Peyer's patch (tissue), 4 donors: ENCODE results near the gene KCNQ1. TPM values are rescaled to one million over a fixed set of nuclear protein-coding genes. Genes with fewer than 3 reads are reported as not detected.
A peak's percentile ranks its signal among the peaks of the same experiment; 100 is the strongest.

Experiments
- DNase-seq, 3 donors: peaks; one replicate each; pipeline ENCODE4 v3.0.0-alpha.2; 2017 to 2019
- H3K27ac ChIP-seq, 4 donors: fragments of 200-600 bp; sonication (generic); one replicate each; pipeline ENCODE4 v1.5.1; 2016 to 2019
- H3K27me3 ChIP-seq, 2 donors: fragments of 200-600 bp; sonication (generic); one replicate each; pipeline ENCODE4 v1.5.1; 2019
- H3K36me3 ChIP-seq, 3 donors: fragments of 200-600 bp; sonication (generic); one replicate each; pipeline ENCODE4 v1.5.1; 2016 to 2019
- H3K4me1 ChIP-seq, 4 donors: fragments of 200-600 bp; sonication (generic); one replicate each; pipeline ENCODE4 v1.5.1; 2016 to 2019
- H3K4me3 ChIP-seq, 4 donors: fragments of 200-600 bp; sonication (generic); 1 replicate in 3 of 4; 2 replicates in 1 of 4; pipeline ENCODE4 v1.5.1; 2016 to 2019; ENCODE audit warnings: mild to moderate bottlenecking in 1 of 4
- H3K9me3 ChIP-seq, 4 donors: fragments of 200-600 bp; sonication (generic); one replicate each; pipeline ENCODE4 v1.5.1; 2016 to 2019; ENCODE audit warnings: mild to moderate bottlenecking in 1 of 4
- CTCF ChIP-seq, 6 experiments: fragments of 450-650 bp in 4 of 6; fragments of 200-600 bp in 2 of 6; sonication (generic) in 1 of 6; IDR thresholded peaks; one replicate each; pipeline ENCODE4 v1.5.1; 2017 to 2019; ENCODE audit warnings: antibody characterized with exemption in 6 of 6, mild to moderate bottlenecking in 3 of 6, moderate library complexity in 1 of 6
- POLR2A ChIP-seq, 2 donors: fragments of 450-650 bp; IDR thresholded peaks; one replicate each; pipeline ENCODE4 v1.5.1; 2017; ENCODE audit warnings: antibody characterized with exemption in 2 of 2, mild to moderate bottlenecking in 2 of 2, moderate library complexity in 2 of 2
- total RNA-seq, 4 donors: library from RNA; depleted of rRNA; stranded (reverse); fragments of >200 nt; gene quantifications; one replicate each; pipeline ENCODE4 v1.1.0, GENCODE V29; 2016

Gene KCNQ1
- total RNA-seq, 4 donors from 2014 or later: 50.6 to 66.4 (median 54.2) TPM

GRCh38 chr11:2509481-2510001, 64.7 kb downstream of the KCNQ1 start:
- DNase-seq: peak in 1 of 3 donors; percentile 40
- Histone ChIP-seq H3K27me3 (no peaks in the 10 kb centered on the region), H3K27ac (no peak overlapping the region), H3K4me1 (no peaks in the 10 kb centered on the region), H3K4me3 (no peak overlapping the region), H3K9me3 (no peaks in the 10 kb centered on the region), H3K36me3 (no peaks in the 10 kb centered on the region)
- TF ChIP-seq CTCF (IDR thresholded peaks at IDR 0.05) (no peak), POLR2A (IDR thresholded peaks at IDR 0.05) (no peak)

DNA sequence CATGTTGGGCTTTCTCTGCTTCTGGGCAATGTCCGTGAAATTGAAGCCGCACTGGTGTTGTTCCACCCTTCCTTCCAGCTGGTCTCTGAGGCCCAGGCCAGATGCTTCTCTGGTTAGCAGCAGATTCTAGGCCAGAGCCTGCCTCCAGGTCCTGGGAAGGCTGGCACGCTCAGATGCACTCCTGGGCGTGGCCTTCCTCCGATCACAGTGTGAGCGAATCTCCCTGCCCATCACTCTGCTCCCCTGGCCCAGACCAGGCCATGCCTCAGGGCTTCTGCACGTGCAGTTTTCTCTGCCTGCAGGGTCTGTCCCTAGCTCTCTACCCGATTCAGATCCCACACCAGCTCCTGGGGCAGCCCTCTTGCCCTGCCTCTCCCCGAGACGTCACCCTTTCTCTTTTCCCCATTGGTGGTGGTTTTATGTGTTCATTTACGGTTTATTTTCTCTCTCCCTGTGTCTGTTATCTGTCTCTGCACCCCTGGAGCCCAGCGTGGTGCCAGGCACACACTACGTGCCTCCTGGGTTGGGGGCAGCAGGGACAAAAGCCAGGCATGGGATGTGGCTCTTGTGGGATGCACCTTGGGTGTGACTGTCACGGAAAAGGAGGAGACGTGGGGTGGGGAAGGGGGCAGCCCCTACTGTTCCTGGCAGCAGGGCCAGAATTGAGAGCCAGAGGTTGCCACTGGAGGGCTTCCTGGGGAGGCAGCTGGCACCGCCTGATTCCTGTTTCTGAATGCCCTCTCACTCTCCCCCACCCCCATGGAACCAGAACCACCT, 66.0 kb downstream of the KCNQ1 start:
- H3K36me3 ChIP-seq: no peaks in the 10 kb centered on the region
- H3K4me3 ChIP-seq: no peak overlapping the region
- DNase-seq: peak; percentile 11 to 43 (median 34)
- H3K27me3 ChIP-seq: no peaks in the 10 kb centered on the region
- no peak overlapping the region for H3K27ac ChIP-seq
- no peak for TF ChIP-seq POLR2A (IDR thresholded peaks at IDR 0.05)
- no peak for TF ChIP-seq CTCF (IDR thresholded peaks at IDR 0.05)
- H3K9me3 ChIP-seq: no peaks in the 10 kb centered on the region
- no peaks in the 10 kb centered on the region for H3K4me1 ChIP-seq

- TF ChIP-seq POLR2A (IDR thresholded peaks at IDR 0.05) (no peak), CTCF (IDR thresholded peaks at IDR 0.05) (no peak)
- Histone ChIP-seq H3K4me3 (no peak overlapping the region), H3K27ac (no peak overlapping the region), H3K4me1 (no peaks in the 10 kb centered on the region), H3K27me3 (no peaks in the 10 kb centered on the region), H3K36me3 (no peaks in the 10 kb centered on the region), H3K9me3 (no peaks in the 10 kb centered on the region)
- DNase-seq: peak in 2 of 3 donors; percentile 45 to 46
Observed at GRCh38 chr11:2511421-2512369, 66.9 kb downstream of the KCNQ1 start.

DNA sequence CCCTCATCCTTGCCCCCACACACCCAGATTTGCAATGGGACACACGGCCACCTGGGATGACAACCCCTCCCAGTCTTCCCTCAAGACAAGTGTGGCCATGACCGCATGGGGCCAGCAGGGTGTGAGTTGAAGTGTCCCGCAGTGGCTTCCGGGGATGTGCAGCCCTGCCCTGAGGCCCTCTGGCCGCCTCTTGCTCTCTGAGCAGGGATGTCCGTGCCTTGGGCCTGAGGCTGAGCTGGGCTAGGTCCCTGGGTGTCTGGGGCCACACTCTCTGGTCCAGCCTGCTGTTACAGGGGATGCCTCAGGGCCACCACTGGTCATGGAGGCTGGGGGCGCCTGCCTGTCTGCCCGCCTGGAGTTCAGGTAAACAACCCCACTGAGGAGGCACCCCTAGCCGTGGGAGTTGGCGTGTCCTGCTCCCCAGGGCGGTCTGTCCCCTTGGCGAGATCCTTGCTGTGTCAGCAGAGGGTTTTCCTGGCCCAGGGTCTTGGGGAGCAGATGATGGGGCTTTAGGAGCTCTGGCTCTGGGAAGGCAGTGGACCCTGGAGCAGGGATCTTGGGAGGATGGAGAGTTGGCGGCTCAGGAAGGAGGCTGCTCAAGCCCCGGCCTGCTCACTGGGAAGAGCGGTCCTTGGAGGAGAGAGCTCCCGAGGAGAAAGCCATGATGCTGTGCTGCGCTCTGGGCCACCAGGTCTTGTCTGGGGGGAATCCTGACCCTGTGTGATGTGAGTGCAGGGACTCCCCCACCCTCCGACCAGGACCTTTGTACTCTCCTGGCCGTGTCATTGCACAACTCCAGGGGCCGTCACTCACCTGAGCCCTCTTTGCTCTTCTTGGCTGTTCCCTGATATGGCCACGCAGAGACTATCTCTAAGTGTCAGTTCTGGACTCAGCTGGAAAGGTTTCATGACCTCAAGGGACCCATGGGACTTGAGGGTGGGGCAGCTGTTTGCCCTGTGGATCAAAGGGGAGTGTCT, 67.9 kb downstream of the KCNQ1 start:
- DNase-seq: peak in 2 of 3 donors; percentile 37 to 44
- Histone ChIP-seq H3K27me3 (no peaks in the 10 kb centered on the region), H3K4me1 (no peaks in the 10 kb centered on the region), H3K9me3 (no peaks in the 10 kb centered on the region), H3K36me3 (no peaks in the 10 kb centered on the region), H3K27ac (no peak overlapping the region), H3K4me3 (no peak overlapping the region)
- TF ChIP-seq CTCF (IDR thresholded peaks at IDR 0.05): no peak
- TF ChIP-seq POLR2A (IDR thresholded peaks at IDR 0.05): no peak

DNA sequence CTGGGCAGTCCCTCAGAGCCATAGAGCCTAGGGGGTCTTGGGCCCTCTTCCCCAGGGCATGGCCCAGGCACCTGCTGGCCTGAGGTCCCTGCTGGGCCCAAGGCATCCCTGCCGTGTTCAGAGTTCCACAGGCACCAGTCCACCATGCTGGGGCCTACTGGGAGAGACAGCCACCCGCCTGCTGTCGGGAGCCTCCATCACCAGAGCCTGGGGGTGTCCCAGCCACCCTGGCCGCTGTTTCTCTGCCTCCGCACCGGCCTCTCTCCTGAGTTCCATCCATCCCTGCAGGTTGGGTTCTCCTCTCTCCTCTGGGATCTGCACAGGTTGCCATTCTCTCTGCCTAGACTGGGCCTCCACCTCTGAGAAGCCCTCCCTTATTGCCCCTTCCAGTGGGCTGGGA, 68.6 kb downstream of the KCNQ1 start:
- no peaks in the 10 kb centered on the region for H3K27me3 ChIP-seq
- no peaks in the 10 kb centered on the region for H3K9me3 ChIP-seq
- H3K4me1 ChIP-seq: no peaks in the 10 kb centered on the region
- no peak overlapping the region for H3K27ac ChIP-seq
- no peak overlapping the region for H3K4me3 ChIP-seq
- DNase-seq: peak in 1 of 3 donors; percentile 44
- H3K36me3 ChIP-seq: no peaks in the 10 kb centered on the region
- no peak for TF ChIP-seq CTCF (IDR thresholded peaks at IDR 0.05)
- TF ChIP-seq POLR2A (IDR thresholded peaks at IDR 0.05): no peak
